HepG2 (cell line): ENCODE measurements around the gene NTMT1. TPM values are rescaled to one million over a fixed set of nuclear protein-coding genes. Genes with fewer than 3 reads are reported as not detected.

Source experiments
- ATAC-seq: fragments of 200-7000 bp; cut with Tn5 transposase; 3 replicates; pipeline ENCODE4 v1.9.1; 2020; ENCODE audit warnings: mild to moderate bottlenecking, moderate library complexity
- BruUV-seq: library from RNA; stranded (reverse); fragments of 400-500 nt; replicated peaks from 2 replicates; lab custom pipeline; 2021; lab: Mats Ljungman, UMichigan
- CTCF ChIA-PET: fragments of 300-600 bp; formaldehyde crosslinking; extraction: SDS; loops from one replicate; lab custom pipeline; 2021; ENCODE audit warnings: low total read pairs, inconsistent platforms, low intra/inter-chr PET ratio; lab: Yijun Ruan, JAX
- POLR2A ChIA-PET: fragments of 350-600 bp; sonication (Branson Sonifier 250); formaldehyde crosslinking; loops from one replicate; lab custom pipeline; 2020; ENCODE audit warnings: antibody characterized with exemption, inconsistent platforms; lab: Yijun Ruan, JAX
- DNase-seq: peaks from one replicate; pipeline ENCODE4 v3.0.0-alpha.2; 2015; ENCODE audit warnings: low spot score
- FAIRE-seq: peaks from 3 replicates; lab custom pipeline; 2011; peaks lifted over from hg19 to GRCh38; lab: Jason Lieb, UNC
- H2AFZ ChIP-seq: one replicate; pipeline ENCODE4 v1.6.1; 2011; ENCODE audit warnings: low read length, inconsistent platforms
- H3K27ac ChIP-seq: fragments of 300-600 bp; 3 replicates; pipeline ENCODE4 v1.8.0; 2011; ENCODE audit warnings: mixed run types, mild to moderate bottlenecking, mixed read lengths, low read length, inconsistent platforms; ENCODE audit not compliant: insufficient read depth; ENCODE audit errors: extremely low read length
- H3K27me3 ChIP-seq, 2 experiments: fragments of 200-600 bp in 1 of 2; 2 replicates in 1 of 2; 3 replicates in 1 of 2; pipeline versions ENCODE4 v1.6.0 to v1.8.0; 2011; ENCODE audit warnings: low read length in 2 of 2, mild to moderate bottlenecking in 2 of 2, moderate library complexity in 2 of 2, inconsistent platforms in 1 of 2; ENCODE audit not compliant: insufficient read depth in 2 of 2, control insufficient read depth in 1 of 2
- H3K36me3 ChIP-seq, 2 experiments: fragments of 200-600 bp in 1 of 2; replicated peaks in 1 of 2; 2 replicates in 1 of 2; 3 replicates in 1 of 2; pipeline versions ENCODE4 v1.5.1 to v1.8.0; 2011; ENCODE audit warnings: low read length in 2 of 2, inconsistent platforms in 1 of 2; ENCODE audit not compliant: insufficient read depth in 2 of 2, control insufficient read depth in 1 of 2
- H3K4me1 ChIP-seq: 2 replicates; pipeline ENCODE4 v1.5.1; 2012; ENCODE audit warnings: low read length, inconsistent platforms; ENCODE audit not compliant: insufficient read depth
- H3K4me2 ChIP-seq: 2 replicates; pipeline ENCODE4 v1.6.0; 2011; ENCODE audit warnings: low read depth, low read length, inconsistent platforms
- H3K4me3 ChIP-seq, 3 experiments: fragments of 200-600 bp in 1 of 3; sonication (generic), shearing (Covaris generic) in 1 of 3; replicated peaks in 1 of 3; 2 replicates each; pipeline ENCODE4 v1.5.1; 2011 to 2016; ENCODE audit warnings: low read length in 3 of 3, inconsistent platforms in 2 of 3, low read depth in 2 of 3, mild to moderate bottlenecking in 2 of 3, control low read depth in 1 of 3, mixed read lengths in 1 of 3; ENCODE audit not compliant: insufficient read depth in 1 of 3
- H3K79me2 ChIP-seq: one replicate; pipeline ENCODE4 v1.6.1; 2011; ENCODE audit warnings: low read length, inconsistent platforms; ENCODE audit not compliant: insufficient read depth
- H3K9ac ChIP-seq: 2 replicates; pipeline ENCODE4 v1.6.0; 2011; ENCODE audit warnings: mild to moderate bottlenecking, low read depth, low read length, inconsistent platforms; ENCODE audit not compliant: insufficient read depth
- H3K9me3 ChIP-seq: 2 replicates; pipeline ENCODE4 v1.5.1; 2012; ENCODE audit warnings: mild to moderate bottlenecking, low read length
- H4K20me1 ChIP-seq: 2 replicates; pipeline ENCODE4 v1.6.0; 2011; ENCODE audit warnings: inconsistent platforms, mild to moderate bottlenecking, low read length, moderate library complexity; ENCODE audit not compliant: insufficient read depth
- ARID2 ChIP-seq: sonication (generic); formaldehyde crosslinking; IDR thresholded peaks from 2 replicates; pipeline ENCODE4 v1.8.1; 2022; ENCODE audit warnings: mild to moderate bottlenecking, missing genetic modification reagents, borderline replicate concordance
- BRCA1 ChIP-seq: sonication (generic); formaldehyde crosslinking; IDR thresholded peaks from 2 replicates; pipeline ENCODE4 v1.4.0; 2020; ENCODE audit warnings: missing genetic modification reagents
- CBX5 ChIP-seq: sonication (generic); formaldehyde crosslinking; IDR thresholded peaks from 2 replicates; pipeline ENCODE4 v1.4.0; 2020; ENCODE audit warnings: missing genetic modification reagents, borderline replicate concordance
- GATAD1 ChIP-seq: IDR thresholded peaks from 2 replicates; pipeline ENCODE4 v1.6.1; 2016; ENCODE audit warnings: missing genetic modification reagents, missing compliant biosample characterization
- ZEB1 ChIP-seq: IDR thresholded peaks from 2 replicates; pipeline ENCODE4 v1.6.1; 2012; ENCODE audit warnings: mild to moderate bottlenecking, low read depth, inconsistent platforms; ENCODE audit not compliant: insufficient replicate concordance
- ZNF335 ChIP-seq: sonication (generic); formaldehyde crosslinking; IDR thresholded peaks from 2 replicates; pipeline ENCODE4 v1.4.0; 2020; ENCODE audit warnings: missing genetic modification reagents
- ZNF432 ChIP-seq: sonication (generic); formaldehyde crosslinking; IDR thresholded peaks from 2 replicates; pipeline ENCODE4 v1.5.0; 2020; ENCODE audit warnings: missing genetic modification reagents, mild to moderate bottlenecking, borderline replicate concordance
- WGBS: methylation state at CpG from one replicate; pipeline ENCODE4 v1.1.6; 2017; ENCODE audit warnings: low lambda C conversion rate; 5-methylcytosine and 5-hydroxymethylcytosine counted together
- in situ Hi-C: cut with HindIII; loops from 2 replicates; pipeline ENCODE4 v1.10.0; 2017; ENCODE audit warnings: low pct_unique_long_range_greater_than_20kb; ENCODE audit not compliant: extremely low pct_ligation_motif_present
- intact Hi-C: fragments of 100-400 bp; cut with micrococcal nuclease; formaldehyde crosslinking; loops from one replicate; pipeline ENCODE4 v1.10.0; 2022; ENCODE audit not compliant: unreplicated experiment
- polyA plus RNA-seq, 8 experiments: library from polyadenylated mRNA; depleted of rRNA in 3 of 8; stranded (reverse) in 7 of 8; unstranded in 1 of 8; fragments of >200 nt; fragmentation: Illumina TruSeq in 4 of 8; extraction: Trizol in 4 of 8; gene quantifications; 2 replicates each; pipeline versions ENCODE4 v1.2.1 to v1.2.3, GENCODE V29; 2011 to 2016; ENCODE audit warnings: low read depth in 4 of 8, missing spikeins in 1 of 8, mixed read lengths in 1 of 8; ENCODE audit not compliant: insufficient read depth in 1 of 8
- total RNA-seq, 5 experiments: library from RNA; depleted of rRNA; stranded (reverse); fragments of >200 nt; fragmentation: Illumina TruSeq; extraction: Trizol; gene quantifications; 2 replicates each; pipeline ENCODE4 v1.2.3, GENCODE V29; 2016; ENCODE audit warnings: low read depth in 1 of 5
- TF ChIP-seq, protein P1 (sequence below): sonication (generic); formaldehyde crosslinking; IDR thresholded peaks from 2 replicates; pipeline ENCODE4 v1.5.1; 2020; ENCODE audit warnings: mild to moderate bottlenecking, moderate library complexity, missing genetic modification reagents
- TF ChIP-seq, protein P2 (sequence below): sonication (generic); formaldehyde crosslinking; IDR thresholded peaks from 2 replicates; pipeline ENCODE4 v1.4.0; 2020; ENCODE audit warnings: missing genetic modification reagents, mild to moderate bottlenecking, borderline replicate concordance

The NTMT1 gene
- total and polyA plus RNA-seq, 2 of the 13 experiments (the other 11 are each of a cell fraction or from before 2014, with no cell fraction given), result 49.1 to 53.8 TPM

DNA sequence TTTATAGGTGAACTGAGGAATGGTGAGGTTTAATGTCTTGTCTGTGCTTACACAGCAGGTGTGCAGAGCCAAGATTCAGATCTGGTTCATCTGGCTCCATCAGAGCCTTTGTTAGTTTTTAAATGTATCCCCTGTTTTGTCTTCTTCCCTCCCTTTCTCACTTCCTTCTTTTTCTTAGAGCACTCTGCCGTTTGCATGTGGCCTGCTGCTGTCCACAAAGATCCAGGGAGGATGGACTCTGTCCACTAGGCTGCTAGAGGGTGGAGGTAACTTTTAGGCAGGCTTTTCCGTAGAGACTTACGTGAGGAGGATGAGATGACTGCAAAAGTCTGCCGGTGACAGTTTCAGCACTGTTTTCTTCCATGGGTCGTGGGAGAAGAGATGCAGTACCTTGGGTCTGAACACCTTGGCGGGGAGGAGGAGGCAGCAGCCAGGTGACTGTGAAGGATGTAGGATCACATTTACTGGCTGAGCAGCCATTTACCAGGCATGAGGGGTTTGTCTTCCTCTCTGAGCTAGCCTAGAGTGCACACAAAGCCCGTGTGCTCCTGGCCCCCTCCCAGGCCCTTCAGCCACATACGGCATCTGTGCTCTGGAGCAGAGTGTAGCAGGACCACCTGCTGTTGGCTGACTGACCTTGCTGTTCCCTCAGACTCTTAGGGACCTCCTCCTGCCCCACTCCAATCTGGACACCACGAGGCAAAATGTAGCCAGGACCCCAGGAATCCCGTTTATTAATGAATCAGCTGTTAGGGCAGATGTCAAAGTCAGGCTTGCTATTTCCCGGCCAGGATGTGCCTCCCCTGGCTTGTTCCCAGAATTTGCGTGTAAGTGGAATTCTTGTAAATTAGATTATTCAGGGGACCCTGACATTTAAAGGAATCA, 1.8 kb downstream of the NTMT1 start:
- ATAC-seq (no peak), DNase-seq (no peak), FAIRE-seq (no peak)
- peaks cover 59% of the 10 kb centered on the region for H4K20me1 ChIP-seq
- TF ChIP-seq CBX5 (CRISPR knock-in tag), result no peak
- 0 out of 2 replicates have a peak, but pooled peaks have one; percentile 63 for TF ChIP-seq ARID2 (CRISPR knock-in tag)
- no peak for TF ChIP-seq GATAD1 (CRISPR knock-in tag)
- TF ChIP-seq, protein P1, sequence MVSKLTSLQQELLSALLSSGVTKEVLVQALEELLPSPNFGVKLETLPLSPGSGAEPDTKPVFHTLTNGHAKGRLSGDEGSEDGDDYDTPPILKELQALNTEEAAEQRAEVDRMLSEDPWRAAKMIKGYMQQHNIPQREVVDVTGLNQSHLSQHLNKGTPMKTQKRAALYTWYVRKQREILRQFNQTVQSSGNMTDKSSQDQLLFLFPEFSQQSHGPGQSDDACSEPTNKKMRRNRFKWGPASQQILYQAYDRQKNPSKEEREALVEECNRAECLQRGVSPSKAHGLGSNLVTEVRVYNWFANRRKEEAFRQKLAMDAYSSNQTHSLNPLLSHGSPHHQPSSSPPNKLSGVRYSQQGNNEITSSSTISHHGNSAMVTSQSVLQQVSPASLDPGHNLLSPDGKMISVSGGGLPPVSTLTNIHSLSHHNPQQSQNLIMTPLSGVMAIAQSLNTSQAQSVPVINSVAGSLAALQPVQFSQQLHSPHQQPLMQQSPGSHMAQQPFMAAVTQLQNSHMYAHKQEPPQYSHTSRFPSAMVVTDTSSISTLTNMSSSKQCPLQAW (CRISPR knock-in tag), result 0 out of 2 replicates have a peak, but pooled peaks have one; percentile 24
- no peak for TF ChIP-seq ZEB1
- TF ChIP-seq, protein P2, sequence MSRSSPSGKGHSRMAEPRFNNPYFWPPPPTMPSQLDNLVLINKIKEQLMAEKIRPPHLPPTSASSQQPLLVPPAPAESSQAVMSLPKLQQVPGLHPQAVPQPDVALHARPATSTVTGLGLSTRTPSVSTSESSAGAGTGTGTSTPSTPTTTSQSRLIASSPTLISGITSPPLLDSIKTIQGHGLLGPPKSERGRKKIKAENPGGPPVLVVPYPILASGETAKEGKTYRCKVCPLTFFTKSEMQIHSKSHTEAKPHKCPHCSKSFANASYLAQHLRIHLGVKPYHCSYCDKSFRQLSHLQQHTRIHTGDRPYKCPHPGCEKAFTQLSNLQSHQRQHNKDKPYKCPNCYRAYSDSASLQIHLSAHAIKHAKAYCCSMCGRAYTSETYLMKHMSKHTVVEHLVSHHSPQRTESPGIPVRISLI (CRISPR knock-in tag), result no peak
- TF ChIP-seq ZNF432, result no peak
- no peak for TF ChIP-seq BRCA1 (CRISPR knock-in tag)
- TF ChIP-seq ZNF335 (CRISPR knock-in tag), result no peak
- in situ Hi-C loops (no loop called here), intact Hi-C loops (loop anchor here (10.0 kb wide), 1 partner anchor 453 kb away; the partner anchor contains the start of gene IER5L)
- peak overlapping the region; percentile 98 for H3K4me2 ChIP-seq
- peaks cover 67% of the 10 kb centered on the region for H3K79me2 ChIP-seq
- POLR2A ChIA-PET, result interaction anchor here (1.0 to 4.0 kb wide), 4 partner anchors 9 to 488 kb away, joined by 3 to 50 read pairs (median 4); no protein-coding TSS in a partner anchor
- peak overlapping the region; percentile 92 for H3K9ac ChIP-seq
- no peaks in the 10 kb centered on the region for H3K9me3 ChIP-seq
- peak overlapping the region; percentile 69 to 89 (median 85) for H3K4me3 ChIP-seq
- no TSS peak for BruUV-seq
- H2AFZ ChIP-seq, result no peak overlapping the region
- peaks cover 12 to 42% of the 10 kb centered on the region in 2 experiments for H3K36me3 ChIP-seq
- H3K4me1 ChIP-seq, result peaks cover 64% of the 10 kb centered on the region
- no peaks in the 10 kb centered on the region for H3K27me3 ChIP-seq
- CTCF ChIA-PET, result no interaction called here
- H3K27ac ChIP-seq, result peak overlapping the region; percentile 95
- 60% methylated on average over 9 of the region's 12 CpGs for WGBS
